Measurements from ENCODE around the gene KNDC1.

- TF ChIP-seq CTCF (optimal IDR thresholded peaks at IDR 0.05 in 1 of 3, IDR thresholded peaks at IDR 0.05 in 1 of 3, conservative IDR thresholded peaks at IDR 0.05 in 1 of 3; ENCODE audit: extremely low read depth in 1 of 3, insufficient read depth in 2 of 3, low read length in 3 of 3) (no peak), EZH2 (IDR thresholded peaks at IDR 0.05; ENCODE audit: low read length) (no peak)
Measured at GRCh38 chr10:133196936-133197758, 37.1 kb downstream of the KNDC1 start.
